ENCODE results near the gene KCNK10.

The KCNK10 gene

DNA sequence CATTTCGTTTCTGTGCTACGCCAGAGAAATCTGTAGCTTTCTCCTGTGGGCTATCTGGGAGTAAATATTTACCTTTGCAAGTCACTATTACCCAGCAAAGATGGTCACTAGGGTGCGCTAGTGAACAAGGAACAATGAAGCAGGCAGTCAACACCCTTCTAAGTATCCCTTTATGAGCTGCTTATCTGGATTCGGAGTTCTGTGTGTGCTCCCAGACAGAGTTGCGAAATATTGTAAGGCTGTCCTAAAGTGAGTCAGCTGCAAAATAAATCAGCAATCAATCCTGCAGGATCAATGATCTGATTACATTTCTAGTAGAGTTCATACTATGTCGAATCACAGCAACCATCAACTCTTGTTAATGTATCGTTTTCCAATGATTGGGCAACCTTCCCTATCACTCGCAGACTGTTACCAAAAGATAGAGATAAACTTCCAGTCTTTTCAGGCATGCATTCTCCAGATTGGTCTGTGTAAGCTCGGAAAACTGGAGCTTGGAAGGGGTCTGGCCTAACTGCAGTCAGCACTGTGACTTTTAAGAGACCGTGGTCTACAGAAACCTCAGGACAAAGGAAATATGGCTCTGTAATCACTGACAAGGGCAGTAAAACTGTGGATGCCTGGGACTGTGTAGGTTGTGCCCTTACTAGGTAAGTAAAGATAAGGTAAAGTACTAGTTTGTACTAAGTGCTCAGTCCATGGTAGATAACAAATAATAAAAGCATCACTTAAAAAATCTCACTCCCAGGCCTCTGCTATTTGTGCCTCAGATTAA lies 133.5 kb downstream of the KCNK10 start:
- peak in 1 of 2 donors; percentile 7 for DNase-seq (ENCODE audit: low read depth in 2 of 2, low spot score in 1 of 2)

DNA sequence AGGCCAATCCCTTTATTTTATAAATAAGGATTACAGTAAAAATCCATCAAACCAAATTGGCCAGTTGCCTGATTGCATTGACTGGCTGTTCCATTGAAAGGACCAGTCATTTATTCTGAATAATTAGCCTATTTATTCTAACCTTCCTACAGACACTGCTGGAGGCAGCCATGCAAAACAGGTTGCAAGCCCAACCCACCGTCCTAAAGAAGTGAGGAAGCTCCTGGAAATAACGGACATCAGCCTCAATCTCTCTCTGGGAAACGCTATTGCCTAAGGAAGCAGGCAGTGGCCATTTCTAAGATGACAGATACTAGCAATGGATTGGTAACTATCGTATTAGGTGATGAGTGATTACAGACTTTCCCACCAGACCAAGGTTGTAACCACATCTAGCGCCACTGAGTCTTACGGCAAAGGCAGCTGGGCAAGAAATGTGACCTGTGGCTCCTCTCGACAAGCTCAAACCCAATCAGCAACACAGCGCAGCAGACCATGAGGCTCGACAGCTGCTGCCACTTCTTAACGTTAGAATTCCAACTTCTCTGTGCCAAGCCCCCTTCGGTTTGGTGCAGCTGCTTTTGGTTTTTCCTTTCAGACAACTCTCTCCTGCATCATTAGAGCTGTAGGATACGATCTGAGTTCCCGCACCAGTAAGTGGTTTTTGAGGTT lies 134.2 kb downstream of the KCNK10 start:
- DNase-seq (ENCODE audit: low read depth in 2 of 2, low spot score in 1 of 2), result no peak

DNA sequence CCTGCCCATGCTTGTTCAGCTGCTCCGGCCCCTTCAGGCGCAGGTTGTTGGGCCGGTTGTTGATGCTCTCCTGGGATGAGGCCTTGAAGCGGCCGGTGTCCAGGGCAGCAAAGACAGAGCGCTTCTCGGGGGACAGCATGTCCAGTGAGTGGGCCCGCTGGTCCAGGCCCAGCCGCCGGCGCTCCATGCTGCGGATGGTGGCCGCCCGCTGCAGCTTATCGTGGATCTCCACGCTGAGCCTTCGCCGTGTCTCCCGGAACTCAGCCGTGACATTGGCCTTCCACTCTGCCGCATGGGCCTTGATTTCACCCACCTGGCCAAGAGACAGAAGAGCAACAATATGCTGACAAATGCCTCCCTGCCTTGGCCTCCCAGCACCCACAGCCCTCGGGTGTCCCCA lies 137.2 kb downstream of the KCNK10 start:
- no peak for DNase-seq (ENCODE audit: low read depth in 2 of 2, low spot score in 1 of 2)

DNA sequence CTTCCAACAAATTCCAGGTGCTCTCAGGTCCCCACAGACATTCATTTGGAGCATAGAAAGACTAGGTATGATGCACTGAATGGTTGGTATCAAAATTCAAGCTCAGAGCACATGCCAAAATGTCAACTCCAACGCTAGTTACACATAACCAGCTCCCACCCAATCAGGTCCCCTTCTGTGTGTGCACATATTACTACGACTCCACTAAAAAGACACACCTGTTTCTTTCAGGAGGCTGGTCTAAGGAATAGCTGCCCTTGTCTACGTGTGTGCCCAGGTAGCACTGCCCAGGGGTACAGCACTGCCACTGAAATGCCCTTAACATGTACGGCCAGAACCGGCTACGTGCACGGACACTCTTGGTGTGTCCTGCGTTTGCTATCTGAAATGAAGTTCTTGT lies 138.1 kb downstream of the KCNK10 start:
- DNase-seq (ENCODE audit: low read depth in 2 of 2, low spot score in 1 of 2), result no peak

DNA sequence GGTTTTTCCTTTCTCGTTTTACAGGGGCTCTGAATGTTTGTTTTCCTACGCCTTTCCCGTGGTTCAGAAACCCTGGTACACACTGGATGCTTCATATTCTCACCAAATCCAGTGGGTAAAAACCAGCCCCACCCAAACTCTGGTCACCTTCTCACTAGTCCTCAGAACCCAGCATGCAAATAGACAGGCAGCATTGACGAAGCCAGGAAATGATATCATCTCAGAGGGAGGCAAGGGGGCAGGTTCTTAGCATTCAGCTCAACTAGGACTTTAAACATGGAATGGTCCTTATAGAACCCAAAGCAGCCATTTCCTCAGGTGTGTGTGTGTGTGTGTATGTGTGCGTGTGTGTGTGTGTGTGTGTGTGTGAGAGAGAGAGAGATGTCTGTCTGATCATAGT lies 142.0 kb downstream of the KCNK10 start:
- DNase-seq (ENCODE audit: low read depth in 2 of 2, low spot score in 1 of 2), result no peak

DNA sequence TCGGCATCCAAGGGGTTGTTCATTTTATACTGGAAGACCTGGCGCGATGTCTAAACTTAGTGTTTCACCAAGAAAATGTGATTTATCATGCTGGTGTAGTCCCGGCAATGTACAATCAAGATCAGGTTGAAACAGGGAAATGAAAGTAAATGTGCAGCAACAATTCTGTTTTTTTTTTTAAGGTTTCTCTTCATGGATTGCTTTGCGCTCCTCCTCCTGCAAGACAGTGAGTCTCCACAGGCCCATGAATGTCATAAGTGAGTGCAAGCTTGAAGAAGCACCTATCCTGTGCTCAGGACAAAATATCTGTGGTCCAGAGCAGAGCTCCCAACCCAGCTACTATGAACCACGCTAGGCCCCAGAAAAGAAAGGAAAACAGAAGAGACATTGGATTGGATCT lies 143.4 kb downstream of the KCNK10 start:
- no peak for DNase-seq (ENCODE audit: low read depth in 2 of 2, low spot score in 1 of 2)

DNA sequence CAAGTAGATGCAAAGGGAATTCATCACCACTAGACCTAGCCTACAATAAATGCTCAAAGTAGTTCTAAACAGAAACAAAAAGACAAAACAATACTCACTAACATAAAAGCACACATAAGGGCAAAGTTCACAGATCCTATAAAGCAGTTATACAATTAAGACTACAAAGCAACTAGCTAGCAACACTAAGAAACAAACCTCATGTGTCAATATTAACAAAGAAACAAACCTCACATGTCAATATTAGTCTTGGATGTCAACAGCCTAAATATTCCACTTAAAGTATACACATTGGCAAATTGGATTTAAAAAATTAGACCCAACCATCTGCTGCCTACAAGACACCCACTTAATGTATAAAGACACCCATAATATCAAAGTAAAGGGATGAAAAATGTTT lies 152.7 kb downstream of the KCNK10 start:
- DNase-seq (ENCODE audit: low read depth in 2 of 2, low spot score in 1 of 2), result no peak

DNA sequence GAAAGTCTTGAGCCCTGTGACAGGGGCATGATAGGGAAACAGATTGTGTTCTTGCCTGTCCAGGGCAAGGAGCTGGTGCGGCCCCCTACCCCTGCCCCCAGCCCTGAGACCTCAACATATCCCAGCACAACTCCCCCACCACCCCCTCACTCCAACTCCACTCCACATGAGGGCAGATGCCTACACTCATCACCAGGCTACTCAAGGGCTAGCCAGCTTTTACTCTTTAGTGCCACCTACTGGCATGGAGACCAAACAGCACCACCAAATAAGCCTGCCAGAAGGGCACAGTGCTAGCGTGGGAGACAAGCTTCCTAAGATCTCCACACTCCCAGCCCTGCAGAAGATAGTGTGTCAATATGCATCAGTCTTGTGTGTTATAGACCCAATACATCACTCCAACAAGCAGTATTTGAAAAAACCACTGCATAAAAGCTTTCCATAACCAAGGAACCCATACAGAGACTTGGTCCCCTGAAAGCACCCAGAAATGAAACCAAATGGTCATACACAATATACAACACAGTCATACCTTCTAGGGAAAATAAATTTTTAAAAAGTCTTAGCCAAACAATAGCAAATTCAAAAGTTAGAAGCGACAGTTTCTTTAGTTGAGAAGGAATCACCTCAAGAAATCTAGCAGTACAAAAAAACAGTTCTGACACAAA lies 154.4 kb downstream of the KCNK10 start:
- DNase-seq (ENCODE audit: low read depth in 2 of 2, low spot score in 1 of 2), result peak; percentile 12 to 18

DNA sequence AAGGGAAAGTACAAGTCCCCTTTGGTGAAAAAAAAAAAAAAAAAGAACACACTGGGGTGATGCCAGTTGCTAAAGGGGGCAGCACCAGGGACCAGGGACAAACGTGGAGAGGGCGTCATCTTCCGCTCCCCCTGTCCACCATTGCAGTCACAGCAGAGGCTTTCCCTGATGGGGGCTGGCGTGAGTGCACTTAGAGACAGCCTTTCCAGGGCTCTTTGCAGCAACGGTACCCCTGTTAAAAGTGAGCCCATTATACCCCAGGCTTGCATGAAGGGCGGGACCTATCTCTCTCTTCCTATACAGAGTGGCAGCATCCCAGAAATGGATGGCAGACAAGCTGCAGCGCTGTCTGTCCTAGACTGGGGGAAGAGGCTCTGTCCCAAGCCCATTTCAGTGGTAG lies 155.0 kb downstream of the KCNK10 start:
- no peak for DNase-seq (ENCODE audit: low read depth in 2 of 2, low spot score in 1 of 2)

DNA sequence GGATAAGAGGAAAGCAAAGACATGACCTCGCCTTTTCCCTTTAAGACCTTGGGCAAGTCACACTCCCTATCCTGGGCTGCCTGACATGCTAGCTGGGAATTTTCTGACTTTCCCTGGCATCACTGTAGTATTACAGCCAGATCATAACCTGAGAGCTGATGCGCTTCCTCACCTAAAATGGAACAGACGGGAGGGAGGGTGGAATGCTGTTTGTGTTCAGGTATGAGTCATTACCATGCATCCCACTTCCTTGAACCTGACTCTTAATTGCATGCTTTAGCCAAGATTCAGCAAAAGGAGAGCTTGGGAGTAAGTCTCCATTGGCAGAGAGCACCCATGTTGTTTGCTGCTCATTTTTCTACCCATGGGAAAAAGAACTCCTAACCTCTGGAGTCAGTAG lies 156.5 kb downstream of the KCNK10 start:
- no peak for DNase-seq (ENCODE audit: low read depth in 2 of 2, low spot score in 1 of 2)

DNA sequence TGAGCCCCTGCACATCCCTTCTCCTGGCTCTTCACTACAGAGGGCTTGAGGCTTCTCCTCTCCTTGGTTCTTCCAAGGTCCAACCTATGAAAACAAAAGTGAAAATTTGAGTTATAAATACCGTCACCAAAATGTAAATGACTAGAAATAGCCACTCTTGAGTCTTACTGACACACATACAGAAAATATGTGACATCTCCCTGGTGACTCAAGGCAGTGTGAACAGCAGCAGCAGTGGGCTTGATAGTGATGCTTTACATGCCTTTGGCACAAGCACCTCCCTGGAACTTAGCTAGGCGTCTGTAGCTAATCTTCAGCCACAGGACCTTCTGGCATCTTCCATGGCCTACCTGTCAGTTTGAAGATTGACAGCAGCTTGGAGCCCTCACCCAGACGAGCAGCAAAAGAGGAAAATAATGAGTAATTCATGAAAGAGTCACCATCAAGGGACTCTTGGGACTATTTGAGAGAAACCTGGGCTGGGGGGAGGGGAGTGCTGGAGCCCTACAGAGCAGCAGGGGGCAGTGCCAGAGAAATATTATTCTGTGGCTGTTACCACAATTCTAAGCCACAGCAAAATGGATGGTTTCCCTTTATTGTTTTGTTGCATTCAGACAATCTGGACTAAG lies 158.0 kb downstream of the KCNK10 start:
- DNase-seq (ENCODE audit: low read depth in 2 of 2, low spot score in 1 of 2), result no peak

DNA sequence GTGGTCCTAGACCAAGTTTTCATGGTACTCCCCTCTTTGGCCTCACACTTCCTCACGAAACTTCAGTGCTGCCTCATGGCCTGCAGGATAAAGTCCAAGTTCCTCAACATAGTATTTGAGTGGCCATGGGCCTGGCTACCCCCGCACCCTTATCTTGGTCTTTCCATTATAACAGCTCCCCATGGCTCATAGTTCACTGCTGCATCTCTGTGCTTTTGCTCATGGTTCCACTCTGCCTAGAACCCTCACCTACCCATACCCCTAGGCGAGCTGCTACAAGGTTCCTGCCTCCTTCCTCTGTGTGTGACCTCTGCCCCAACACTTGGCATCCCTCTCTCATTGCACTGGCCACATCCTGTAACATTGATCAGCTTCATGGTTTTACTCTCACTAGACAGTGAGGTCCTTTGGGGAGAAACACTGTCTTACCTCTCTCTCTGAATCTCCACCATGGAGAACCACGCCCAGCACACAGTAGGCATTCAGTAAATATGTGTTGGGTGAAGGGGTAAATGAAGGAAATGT lies 159.3 kb downstream of the KCNK10 start:
- DNase-seq (ENCODE audit: low read depth in 2 of 2, low spot score in 1 of 2), result no peak

DNA sequence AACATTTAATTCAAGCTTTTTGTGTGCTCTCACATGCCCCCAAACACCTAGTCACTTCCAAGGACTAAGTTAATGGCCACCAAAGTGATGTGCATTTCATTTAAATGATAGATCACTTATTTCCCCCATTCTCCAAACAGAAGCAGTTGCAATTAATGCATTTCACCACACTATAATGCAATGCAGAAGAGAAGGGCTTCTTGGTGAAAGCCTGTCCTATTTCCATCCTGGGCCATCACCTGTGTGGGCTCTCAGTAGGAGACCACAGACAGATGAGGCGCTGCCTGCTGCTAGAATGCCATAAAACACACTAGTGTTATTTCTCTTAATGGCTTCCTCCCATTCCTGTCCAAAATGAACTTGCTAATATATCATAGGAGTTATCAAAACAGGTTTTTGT lies 166.9 kb downstream of the KCNK10 start:
- DNase-seq (ENCODE audit: low read depth in 2 of 2, low spot score in 1 of 2), result no peak

DNA sequence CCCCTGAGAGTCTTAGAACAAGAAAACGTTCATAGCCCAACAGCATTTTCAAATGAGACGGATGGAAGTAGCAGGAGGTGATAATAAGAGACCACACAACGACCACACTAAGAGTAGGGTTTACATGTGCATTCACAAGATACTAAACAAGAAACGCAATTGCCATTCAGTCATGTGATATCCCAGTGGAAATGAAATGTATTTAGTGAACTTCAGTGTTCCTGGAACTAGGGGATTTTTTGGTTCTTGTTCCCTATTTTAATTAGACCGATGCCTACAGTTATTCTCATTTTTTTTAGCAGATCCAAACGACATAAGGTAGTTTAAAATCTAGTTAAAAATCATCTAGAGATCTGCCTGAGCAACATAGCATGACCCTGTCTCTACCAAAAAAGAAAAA lies 168.1 kb downstream of the KCNK10 start:
- no peak for DNase-seq (ENCODE audit: low read depth in 2 of 2, low spot score in 1 of 2)

DNA sequence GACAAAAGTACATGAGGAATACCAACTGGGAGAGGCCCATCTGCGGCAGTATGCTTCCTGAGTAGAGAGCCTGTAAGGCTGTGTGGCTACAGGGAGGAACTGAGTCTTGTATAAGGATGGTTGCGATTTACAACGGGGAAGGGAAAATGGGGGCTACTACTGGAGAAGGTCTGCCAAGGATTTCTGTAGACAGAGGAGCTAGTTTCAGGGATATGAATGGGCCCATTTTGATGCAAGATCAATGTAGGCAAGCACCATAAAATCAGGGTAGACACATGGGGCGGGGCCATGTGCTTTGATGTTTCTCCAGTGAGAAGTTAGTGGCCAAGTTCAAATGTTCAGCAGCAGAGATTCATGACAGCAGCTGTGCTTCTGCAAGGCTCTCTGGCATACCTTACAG lies 168.7 kb downstream of the KCNK10 start:
- no peak for DNase-seq (ENCODE audit: low read depth in 2 of 2, low spot score in 1 of 2)

DNA sequence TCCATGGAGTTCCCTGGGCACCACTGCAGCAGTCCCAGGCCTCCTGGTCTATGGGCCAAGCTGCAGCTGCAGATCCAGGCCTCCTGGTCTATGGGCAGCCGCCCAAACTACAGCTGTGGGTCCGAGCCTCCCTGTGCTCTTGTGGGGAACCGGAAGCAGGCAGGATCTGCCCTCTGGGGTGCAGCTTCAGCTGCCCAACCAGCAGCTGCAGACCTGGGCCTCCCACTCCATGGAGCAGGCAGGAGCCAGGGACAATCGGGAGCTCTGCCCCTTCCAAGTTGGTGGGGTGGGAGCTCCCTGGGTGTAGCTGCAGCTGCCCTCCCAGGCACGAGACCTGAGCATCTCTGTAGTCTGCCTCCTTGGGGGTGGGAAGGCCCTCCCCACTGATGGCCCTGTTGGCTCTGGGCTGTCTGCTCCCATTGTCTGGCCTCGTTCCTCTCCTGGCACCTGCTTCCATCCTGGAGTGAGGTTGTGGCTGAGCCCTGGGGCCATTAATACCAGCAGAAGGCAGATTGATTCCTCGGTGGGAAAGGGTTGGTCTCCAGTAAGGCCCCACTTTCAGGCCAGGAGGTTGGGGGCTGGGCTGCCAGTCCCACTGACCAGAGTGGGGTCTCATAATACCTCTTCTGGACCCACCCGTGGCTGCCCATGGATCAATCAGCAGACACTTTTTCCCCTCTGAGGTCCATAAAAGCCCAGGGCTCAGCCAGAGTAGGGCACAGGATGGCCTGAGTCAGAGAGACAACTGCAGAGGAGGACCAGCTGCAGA lies 176.0 kb downstream of the KCNK10 start:
- no peak for DNase-seq (ENCODE audit: low read depth in 2 of 2, low spot score in 1 of 2)

DNA sequence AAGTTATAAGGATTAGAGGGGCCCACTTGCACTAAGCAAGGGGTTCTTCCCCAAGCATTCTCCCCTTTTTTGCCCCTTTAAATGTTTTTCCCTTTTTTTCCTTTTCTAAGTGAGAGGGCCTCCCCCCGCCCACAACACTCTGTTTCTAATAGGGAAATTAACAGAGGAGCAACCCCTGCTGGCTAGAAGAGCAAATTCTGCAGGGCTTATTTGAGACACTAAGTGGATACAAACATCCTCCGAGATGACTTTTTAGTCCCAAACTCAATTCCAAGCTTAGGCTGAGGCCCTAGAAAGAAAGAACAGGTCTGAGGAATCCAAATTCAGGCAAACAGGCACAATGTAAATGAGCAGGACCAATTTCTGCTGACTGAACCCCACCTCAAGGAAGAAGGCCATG lies 179.3 kb downstream of the KCNK10 start:
- no peak for DNase-seq (ENCODE audit: low read depth in 2 of 2, low spot score in 1 of 2)

DNA sequence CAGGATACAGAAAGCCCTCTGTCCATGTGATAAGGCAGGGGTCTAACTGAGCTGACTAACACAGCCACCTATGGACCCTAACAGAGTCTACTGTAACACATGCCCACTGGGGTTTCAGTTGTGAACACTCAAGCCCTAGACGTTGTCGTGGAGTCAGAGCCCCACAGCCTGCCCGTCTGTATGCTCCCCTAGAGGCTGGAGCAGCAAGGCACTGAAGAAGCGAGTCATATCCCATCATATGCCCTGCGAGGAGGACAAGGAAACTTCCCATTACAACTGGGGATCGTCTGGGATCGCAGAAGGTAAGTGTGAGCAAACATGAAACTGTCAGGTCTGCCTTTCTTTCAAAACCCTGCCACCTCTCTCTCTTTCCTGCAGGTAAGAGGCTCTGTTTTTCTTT lies 180.1 kb downstream of the KCNK10 start:
- DNase-seq (ENCODE audit: low read depth in 2 of 2, low spot score in 1 of 2), result no peak

DNA sequence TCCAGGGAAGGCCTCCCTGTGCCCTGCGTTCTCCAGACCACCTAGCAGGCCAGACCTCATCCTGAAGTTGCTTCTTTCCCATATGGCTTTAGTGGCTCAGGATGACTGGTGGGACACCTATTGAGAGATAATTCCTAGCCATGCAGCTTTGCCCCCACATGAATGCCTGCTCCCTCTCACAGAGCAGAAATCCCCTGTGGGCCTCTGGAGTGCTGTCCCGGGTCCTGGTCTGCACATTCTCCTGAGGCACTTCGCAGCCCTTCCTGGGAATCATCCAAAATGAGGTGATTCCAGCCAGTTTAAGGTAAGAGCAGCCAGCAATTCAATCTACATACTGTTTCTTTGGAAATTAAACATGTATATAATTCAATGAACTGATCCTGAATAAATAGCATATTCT lies 182.2 kb downstream of the KCNK10 start:
- no peak for DNase-seq (ENCODE audit: low read depth in 2 of 2, low spot score in 1 of 2)

DNA sequence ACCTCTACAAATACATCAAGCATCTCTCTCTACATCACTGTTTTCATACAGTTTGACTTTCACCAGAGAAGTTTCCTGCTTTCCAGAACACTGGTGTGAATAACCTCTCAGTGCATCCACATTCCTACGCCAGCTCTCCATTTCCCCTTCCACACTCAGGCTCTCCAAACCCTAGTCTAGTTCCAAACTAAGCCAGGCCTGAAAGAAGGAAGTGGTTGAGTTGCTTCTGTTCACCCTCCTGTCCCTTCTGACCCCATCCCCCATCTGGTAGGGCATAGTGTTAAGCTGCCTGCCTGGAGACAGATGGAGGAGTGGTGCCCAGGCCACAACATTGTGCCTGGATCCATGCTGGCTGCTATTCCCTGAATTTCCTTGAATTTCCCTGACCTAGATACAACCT lies 185.7 kb downstream of the KCNK10 start:
- DNase-seq (ENCODE audit: low read depth in 2 of 2, low spot score in 1 of 2), result no peak
